H4 (cell line): ENCODE data around the gene FGF22. TPM values are rescaled to one million over a fixed set of nuclear protein-coding genes. Genes with fewer than 3 reads are reported as not detected.
"Not testable (repeated sequence)": the region's sequence is repeated elsewhere in the genome, so short reads cannot be mapped to it uniquely, and the experiment has no call there.

Experiments
- DNase-seq: peaks from one replicate; pipeline ENCODE4 v3.0.0-alpha.2; 2015; ENCODE audit warnings: low spot score
- total RNA-seq: library from RNA; depleted of rRNA; stranded (reverse); fragments of >200 nt; shearing (Covaris generic); gene quantifications from 2 replicates; pipeline ENCODE4 v1.2.3, GENCODE V29; 2014

FGF22 gene
- total RNA-seq, 1 experiment from 2014 or later = not detected

DNA sequence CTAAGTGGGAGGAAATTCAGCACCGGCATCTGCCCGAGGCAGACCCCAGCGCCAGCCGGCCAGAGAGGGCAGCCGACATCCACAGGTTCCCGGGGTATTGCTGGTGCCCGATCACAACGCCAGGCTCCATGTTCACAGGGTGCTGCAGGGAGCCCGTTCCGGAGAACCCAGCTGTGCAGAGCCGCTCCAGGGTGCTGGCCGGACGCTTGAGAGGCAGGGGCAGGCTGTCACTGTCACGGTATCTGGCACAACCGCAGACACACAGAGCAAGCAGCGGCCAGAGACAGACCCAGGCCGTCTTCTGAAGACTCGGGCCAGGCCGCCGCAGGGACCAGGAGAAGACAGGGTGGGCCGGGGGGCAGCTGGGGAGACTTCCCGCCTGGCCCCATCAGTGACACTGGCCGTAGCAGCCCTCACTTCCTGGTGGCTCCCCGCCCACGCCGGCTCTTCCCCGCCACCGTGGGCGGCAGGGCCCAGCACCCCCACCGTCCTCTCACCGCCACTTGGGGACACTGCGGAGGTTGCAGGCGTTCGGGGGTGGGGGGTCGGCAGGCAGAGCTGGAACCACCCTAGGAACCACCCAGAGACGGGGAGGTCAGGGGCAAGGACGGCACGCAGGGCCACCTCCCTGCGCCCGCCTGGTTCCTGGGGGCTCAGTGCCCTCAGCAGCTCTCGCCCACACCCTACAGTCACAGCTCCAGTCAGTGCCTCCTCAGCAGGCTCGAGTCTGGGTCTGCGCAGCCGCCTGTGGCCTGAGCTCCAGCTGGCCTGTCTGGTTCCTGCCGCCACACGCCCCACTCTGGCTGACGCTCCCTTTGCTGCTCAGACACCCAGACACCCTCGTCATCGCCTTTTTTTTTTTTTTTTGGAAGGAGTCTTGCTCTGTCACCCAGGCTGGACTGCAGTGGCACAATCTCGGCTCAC, 19.5 kb downstream of the FGF22 start:
- DNase-seq = no peak

- no peak for DNase-seq
Observed at GRCh38 chr19:660793-661426, 21.2 kb downstream of the FGF22 start.

DNA sequence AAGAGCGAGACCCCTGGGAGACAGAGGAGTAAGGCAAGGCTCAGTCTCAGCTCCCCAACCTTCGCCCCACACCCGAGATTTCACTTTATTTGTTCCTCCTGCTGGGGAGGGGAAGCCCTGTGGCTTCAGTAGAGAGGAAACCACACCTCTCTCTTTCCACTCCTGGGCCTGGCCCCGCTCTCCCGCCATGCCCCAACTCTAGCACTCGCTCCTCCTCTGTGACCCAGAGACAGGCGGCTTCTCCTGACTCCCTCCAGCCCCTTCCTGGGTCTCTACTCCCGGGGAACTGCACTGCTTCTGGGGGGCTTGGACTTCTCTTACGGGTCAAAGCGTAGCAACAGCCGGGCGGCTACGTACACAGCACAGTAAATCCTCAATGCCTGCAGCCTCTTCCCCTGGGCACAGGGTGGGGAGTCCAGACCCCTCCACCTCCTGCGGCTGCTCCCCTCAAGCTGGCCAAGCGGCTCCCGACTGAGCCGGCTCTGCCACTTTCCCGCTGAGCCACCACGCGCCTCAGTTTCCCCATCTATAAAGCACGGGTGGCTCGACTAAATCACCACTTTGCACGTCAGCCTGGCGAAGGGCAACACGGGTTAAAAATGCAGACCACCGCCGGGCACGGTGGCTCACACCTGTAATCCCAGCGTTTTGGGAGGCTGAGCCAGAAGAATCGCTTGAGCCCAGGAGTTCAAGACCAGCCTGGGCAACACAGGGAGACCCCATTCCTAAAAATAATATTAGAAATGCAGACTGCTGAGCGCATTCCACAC, 21.9 kb downstream of the FGF22 start:
- DNase-seq = no peak

DNA sequence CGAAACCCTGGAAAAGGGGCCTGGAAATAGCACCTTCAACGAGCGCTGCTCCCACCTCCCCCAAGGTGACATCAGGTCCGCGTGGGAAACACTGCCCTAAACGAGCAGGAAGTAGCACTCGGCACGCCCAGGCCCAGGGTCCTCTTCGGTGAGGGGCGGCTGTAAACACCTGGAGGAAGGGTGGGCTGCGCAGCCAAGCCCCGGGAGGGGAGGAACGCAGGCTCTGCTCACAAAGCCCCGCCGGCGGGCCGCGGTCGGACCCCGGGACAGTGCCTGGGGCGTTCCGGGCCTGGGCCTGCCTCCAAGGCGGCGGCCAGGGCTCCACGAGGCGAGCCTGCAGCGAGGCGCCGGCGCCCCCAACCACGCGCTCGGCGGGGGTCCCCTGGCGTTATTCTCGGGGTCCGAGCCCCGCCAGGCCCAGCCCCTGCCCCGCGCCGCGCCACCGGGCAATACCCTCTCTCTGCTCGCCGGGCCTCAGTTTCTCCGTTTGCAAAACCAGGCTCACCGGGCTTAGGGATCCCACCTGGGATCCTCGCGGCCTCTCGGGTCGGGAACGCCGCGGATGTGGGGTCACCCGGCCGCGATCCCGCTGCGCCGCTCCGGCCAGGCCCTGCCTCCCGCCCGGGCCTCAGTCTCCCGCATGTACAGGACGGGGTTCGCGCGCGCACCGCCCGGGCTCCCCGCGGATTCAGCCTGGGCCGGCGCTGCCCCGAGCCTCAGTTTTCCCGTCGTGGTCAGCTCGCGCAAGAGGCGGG, 22.7 kb downstream of the FGF22 start:
- no peak for DNase-seq

DNA sequence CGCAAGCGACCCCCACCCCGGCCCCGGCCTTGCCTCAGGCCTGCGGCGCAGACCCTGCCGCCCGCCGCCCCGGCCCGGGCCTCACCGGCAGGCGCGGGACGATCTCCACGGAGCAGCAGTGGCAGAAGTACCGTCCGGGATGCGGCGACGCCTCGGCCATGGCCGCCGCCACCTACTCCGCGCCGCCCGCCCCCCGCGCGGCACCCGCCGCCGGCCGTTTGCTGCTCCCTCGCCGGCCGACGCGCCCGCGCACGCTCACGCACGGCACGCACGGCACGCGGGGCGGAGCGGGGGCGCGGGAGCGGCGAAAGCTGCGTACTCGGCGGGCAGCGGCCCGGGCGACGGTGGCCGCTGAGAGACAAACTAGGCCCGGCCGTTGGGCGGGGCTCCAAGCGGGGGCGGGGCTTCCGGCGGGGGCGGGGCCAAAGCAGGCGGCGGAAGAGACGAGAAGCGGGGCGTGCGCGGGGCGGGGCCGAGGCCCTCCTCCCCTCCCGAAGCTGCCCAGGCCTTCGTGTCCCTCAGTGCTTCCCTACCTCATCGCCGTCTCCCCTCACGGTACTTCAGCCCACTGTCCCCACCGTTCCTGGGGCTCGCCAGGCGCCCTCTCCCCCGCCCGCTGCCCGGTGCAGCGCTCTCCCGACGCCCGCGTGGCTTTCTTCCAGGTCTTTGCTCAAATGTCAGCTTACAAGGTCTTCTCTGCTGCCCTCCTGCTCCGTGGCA, 23.4 kb downstream of the FGF22 start, which contains the start of gene RNF126:
Gene RNF126 (minus strand): TSS at position 253 of the 720 bp plus-strand sequence. CDS start 93 bp downstream, at position 160.
- DNase-seq = peak; percentile 76

GRCh38 chr19:663682-664117, 24.0 kb downstream of the FGF22 start:
- DNase-seq = no peak

DNA sequence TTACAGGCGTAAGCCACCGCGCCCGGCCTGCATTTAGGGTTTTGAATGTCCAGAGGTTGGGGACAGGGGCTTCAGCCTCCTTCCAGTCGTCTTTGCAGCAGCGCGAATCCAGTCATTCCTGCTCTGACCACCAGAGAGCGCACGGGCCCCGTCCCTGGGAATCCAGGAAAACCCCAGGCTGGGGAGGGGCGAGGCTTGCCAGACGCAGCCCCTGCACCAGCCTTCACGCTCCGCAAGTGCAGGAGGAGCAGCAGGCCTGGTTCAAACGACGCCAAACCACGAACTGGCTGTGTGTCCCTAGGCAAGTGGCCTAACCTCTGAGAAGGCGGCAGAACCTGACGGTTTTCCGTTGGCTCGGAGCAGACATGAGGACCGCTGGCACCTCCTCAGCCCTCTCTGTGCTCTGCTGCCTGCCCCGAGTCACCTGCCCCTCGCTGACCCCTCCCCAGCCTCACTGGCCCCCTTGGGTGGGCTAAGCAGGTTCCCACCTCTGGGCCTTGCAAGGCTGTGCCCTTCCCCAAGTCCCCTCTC, 25.3 kb downstream of the FGF22 start:
- DNase-seq = peak; percentile 61

DNA sequence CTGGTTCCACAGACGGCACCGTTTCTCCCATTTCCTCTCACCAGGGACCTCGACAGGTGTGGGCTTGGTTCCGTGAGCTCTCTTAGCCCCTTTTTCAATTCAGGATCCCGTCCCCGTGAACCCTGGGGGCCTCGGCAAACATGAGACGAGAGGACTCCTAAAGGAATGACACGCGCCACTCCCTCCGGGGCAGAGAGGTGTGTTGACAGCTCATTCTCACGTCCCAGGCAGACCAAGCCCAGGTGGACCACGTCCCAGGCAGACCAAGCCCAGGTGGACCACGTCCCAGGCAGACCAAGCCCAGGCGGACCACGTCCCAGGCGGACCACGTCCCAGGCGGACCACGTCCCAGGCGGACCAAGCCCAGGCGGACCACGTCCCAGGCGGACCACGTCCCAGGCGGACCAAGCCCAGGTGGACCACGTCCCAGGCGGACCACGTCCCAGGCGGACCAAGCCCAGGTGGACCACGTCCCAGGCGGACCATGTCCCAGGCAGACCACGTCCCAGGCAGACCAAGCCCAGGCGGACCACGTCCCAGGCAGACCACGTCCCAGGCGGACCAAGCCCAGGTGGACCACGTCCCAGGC, 27.4 kb downstream of the FGF22 start:
- DNase-seq = not testable (repeated sequence)

- not testable (repeated sequence) for DNase-seq
Observed at GRCh38 chr19:668675-669434, 29.2 kb downstream of the FGF22 start.

DNA sequence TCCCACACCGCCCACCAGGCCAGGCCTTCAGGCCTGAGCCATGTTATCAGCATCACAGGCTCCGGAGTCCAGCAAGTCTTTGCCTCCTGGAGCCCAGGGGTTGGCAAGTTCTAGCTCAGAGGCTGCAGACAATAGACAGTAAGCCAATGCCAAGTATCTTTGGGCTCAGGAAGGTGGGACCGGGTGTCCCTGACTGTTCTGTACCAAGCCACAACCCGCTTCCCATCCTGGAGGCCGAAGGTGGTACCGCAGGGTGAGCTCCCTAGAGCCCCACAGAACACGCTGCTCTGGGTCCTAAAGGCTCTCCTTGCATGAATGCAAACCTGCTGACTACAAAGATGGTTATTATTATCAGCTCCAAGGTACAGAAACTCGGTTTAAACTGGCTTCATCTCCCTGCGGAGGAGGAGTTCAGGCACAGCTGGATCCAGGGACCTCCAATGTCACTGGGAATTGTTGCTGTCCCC, 31.0 kb downstream of the FGF22 start:
- DNase-seq = no peak

DNA sequence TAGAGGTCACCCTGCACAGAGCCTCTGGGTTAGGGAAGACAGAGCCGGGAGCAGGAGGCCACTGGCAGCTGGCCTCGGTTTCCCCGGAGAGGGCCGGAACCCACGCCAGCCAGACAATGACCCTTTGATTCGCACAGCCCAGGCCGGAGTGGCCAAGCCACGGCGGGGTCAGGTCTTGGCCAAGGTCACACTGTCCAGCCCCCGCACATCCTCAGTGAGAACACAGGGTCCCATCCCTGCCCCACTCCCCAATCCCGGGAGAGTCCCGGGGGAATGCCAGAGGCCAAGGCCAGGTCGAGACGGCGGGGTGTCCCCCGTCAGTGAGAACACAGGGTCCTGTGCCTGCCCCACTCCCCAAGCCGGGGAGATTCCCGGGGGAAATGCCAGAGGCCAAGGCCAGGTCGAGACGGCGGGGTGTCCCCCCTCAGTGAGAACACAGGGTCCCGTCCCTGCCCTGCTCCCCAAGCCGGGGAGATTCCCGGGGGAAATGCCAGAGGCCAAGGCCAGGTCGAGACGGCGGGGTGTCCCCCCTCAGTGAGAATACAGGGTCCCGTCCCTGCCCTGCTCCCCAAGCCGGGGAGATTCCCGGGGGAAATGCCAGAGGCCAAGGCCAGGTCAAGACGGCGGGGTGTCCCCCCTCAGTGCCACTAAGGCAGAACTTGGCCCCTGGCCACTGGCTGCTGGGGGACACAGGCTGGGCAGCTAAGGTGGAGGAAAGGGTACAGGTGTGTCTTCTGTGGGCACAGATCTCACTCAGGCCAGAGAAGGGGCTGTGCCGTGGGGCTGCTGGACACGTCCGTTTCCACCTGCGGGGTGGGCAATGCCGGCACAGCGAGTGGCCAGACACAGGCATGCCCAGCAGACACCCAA, 34.8 kb downstream of the FGF22 start:
- DNase-seq = no peak

- no peak for DNase-seq
Observed at GRCh38 chr19:676007-676338, 36.3 kb downstream of the FGF22 start.

DNA sequence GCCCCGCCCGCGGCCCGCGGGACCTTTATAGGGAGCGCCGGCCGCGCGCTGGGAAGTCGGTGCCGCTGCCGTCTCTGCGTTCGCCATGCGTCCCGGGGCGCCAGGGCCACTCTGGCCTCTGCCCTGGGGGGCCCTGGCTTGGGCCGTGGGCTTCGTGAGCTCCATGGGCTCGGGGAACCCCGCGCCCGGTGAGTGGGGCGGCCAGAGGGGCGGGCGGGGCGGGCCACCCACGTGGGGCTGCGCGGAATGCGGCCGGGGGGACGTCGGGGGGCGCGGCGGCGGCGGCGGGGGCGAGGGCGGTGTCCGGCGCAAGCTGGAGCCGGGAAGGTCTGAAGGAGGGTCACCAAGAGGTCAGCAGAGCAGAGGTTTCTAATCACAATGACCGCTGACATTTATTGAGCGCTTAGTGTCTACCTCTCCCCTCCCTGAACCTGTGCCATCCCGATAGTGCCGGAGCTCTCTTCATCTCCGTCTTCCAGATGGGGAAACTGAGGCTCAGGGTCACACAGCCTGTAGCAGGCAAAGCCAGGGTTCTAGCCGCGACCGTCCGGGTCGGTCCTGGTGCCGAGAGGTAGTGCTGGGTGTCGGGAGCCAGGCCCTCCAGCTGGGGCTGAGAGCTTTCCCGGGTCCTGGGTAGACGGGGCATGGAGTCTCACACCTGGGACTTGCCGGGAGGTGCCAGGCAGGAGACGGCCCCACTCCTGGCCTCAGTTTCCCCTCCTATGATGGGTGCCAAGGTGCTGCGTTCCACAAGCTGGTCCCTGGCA, 36.8 kb downstream of the FGF22 start, which contains the start of gene FSTL3:
Gene FSTL3 (plus strand): TSS at position 54 of the 767 bp plus-strand sequence. CDS start 32 bp downstream, at position 86.
- no peak for DNase-seq

DNA sequence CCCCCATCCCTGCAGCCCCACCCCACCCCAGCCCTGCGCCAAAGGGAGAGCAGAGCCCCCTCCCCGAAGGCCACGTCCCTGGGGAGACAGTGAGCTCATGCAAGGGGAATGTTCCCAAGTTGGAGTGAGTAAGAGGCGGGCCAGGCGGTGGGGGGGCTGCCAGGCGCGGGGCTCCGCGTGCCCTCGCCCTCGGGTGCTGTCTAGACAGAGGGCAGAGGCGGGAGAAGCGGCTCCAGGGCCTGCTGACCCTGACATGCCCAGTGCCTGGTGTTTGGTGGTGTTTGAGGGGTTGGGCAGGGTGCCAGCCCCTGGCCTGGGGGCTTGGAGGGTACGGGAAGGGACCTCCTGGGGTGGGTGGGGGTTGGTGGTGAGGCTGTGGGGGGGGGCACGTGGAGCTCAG, 37.5 kb downstream of the FGF22 start:
- peak; percentile 74 for DNase-seq

DNA sequence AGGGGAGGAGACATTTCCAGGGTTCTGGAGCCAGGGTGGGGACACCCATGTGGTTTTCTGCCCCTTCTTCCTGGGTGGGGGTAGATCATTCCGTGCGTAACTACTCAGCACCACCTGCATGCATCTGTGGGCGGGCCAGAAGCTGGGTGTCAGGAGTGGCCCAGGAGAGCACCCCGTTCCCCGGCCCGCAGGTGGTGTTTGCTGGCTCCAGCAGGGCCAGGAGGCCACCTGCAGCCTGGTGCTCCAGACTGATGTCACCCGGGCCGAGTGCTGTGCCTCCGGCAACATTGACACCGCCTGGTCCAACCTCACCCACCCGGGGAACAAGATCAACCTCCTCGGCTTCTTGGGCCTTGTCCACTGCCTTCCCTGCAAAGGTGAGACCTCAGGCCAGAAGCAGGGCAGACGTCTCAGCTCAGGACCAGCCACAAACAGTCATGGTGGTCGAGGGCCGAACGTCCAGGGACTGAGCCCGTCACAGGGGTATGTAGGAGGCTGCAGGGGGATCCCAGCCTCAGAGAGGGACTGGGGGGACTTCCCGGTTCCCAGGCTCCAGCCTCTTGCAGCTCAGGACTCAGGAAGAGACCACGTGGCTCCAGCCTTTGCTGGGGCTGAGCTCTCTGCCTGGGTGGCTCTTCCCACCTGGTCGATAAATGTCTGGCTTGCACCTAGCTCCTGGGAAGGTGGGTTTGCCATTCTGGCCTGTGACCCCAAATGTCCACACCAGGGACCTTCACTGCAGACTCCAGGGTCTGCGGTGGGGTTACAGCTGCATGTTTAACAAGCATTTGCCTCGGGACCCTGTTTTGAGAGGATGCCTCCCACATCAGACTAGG, 38.1 kb downstream of the FGF22 start:
- peak; percentile 35 for DNase-seq

GRCh38 chr19:678791-679388, 39.2 kb downstream of the FGF22 start:
- DNase-seq = no peak
